K562 (cell line): Measurements from ENCODE around the gene KCNMB4. TPM values are rescaled to one million over a fixed set of nuclear protein-coding genes. Genes with fewer than 3 reads are reported as not detected.

Experiments used
- ATAC-seq: fragments of 200-7000 bp; cut with Tn5 transposase; 3 replicates; pipeline ENCODE4 v1.9.1; 2020; ENCODE audit warnings: moderate library complexity
- Bru-seq: library from RNA; stranded (reverse); fragments of 400-500 nt; gene quantifications from one replicate; lab custom pipeline; 2021; lab: Mats Ljungman, UMichigan
- BruChase-seq, 2 experiments: library from RNA; stranded (reverse); fragments of 400-500 nt; gene quantifications; one replicate each; lab custom pipeline; 2021; lab: Mats Ljungman, UMichigan
- BruUV-seq: library from RNA; stranded (reverse); fragments of 400-500 nt; replicated peaks from 2 replicates; lab custom pipeline; 2021; lab: Mats Ljungman, UMichigan
- CTCF ChIA-PET: fragments of 300-600 bp; formaldehyde crosslinking; extraction: SDS; loops from one replicate; lab custom pipeline; 2021; ENCODE audit warnings: low intra/inter-chr PET ratio; lab: Yijun Ruan, JAX
- POLR2A ChIA-PET: fragments of 300-600, 350-650 bp; sonication (Branson Sonifier 250); formaldehyde crosslinking; extraction: SDS; loops from one replicate; lab custom pipeline; 2021; ENCODE audit warnings: antibody characterized with exemption, inconsistent platforms; lab: Yijun Ruan, JAX
- DNase-seq, 4 experiments: peaks; one replicate each; pipeline versions ENCODE4 v3.0.0 to v3.0.0-alpha.2; 2011 to 2018; ENCODE audit warnings: low spot score in 3 of 4, mixed read lengths in 3 of 4; ENCODE audit errors: extremely low read depth in 1 of 4
- FAIRE-seq: peaks from 2 replicates; lab custom pipeline; 2011; peaks lifted over from hg19 to GRCh38; lab: Jason Lieb, UNC
- H2AFZ ChIP-seq: 2 replicates; pipeline ENCODE4 v1.6.0; 2011; ENCODE audit warnings: low read depth, low read length, control low read depth, inconsistent platforms
- H3K27ac ChIP-seq: fragments of 200-600 bp; 3 replicates; pipeline ENCODE4 v1.8.0; 2011; ENCODE audit warnings: low read depth, mild to moderate bottlenecking, control low read depth, inconsistent platforms, low read length, moderate library complexity, mixed read lengths; ENCODE audit errors: extremely low read depth
- H3K27me3 ChIP-seq, 2 experiments: fragments of 300-600 bp in 1 of 2; 2 replicates in 1 of 2; 3 replicates in 1 of 2; pipeline versions ENCODE4 v1.6.0 to v1.8.0; 2011; ENCODE audit warnings: inconsistent platforms in 2 of 2, low read length in 2 of 2, mild to moderate bottlenecking in 1 of 2, mixed read lengths in 1 of 2, moderate library complexity in 1 of 2; ENCODE audit not compliant: control insufficient read depth in 2 of 2, insufficient read depth in 2 of 2
- H3K36me3 ChIP-seq: fragments of 300-600 bp; 3 replicates; pipeline ENCODE4 v1.8.0; 2011; ENCODE audit warnings: mild to moderate bottlenecking, low read length, inconsistent platforms; ENCODE audit not compliant: control insufficient read depth, insufficient read depth
- H3K4me1 ChIP-seq, 2 experiments: fragments of 200-600 bp in 1 of 2; replicated peaks in 1 of 2; 2 replicates in 1 of 2; 3 replicates in 1 of 2; pipeline versions ENCODE4 v1.5.1 to v1.8.0; 2011; ENCODE audit warnings: inconsistent platforms in 2 of 2, low read length in 2 of 2, mild to moderate bottlenecking in 1 of 2, mixed read lengths in 1 of 2, moderate library complexity in 1 of 2; ENCODE audit not compliant: control insufficient read depth in 2 of 2, insufficient read depth in 2 of 2
- H3K4me2 ChIP-seq: 2 replicates; pipeline ENCODE4 v1.6.1; 2011; ENCODE audit warnings: low read length, control low read depth, inconsistent platforms, mixed read lengths; ENCODE audit not compliant: insufficient read depth
- H3K4me3 ChIP-seq: fragments of 200-600 bp; sonication (generic), shearing (Covaris generic); 2 replicates; pipeline ENCODE4 v1.5.1; 2016; ENCODE audit warnings: control low read depth, inconsistent platforms
- H3K79me2 ChIP-seq: fragments of 200-600 bp; 3 replicates; pipeline ENCODE4 v1.8.0; 2011; ENCODE audit warnings: low read length, inconsistent platforms; ENCODE audit not compliant: control insufficient read depth, insufficient read depth
- H3K9ac ChIP-seq, 2 experiments: 2 replicates each; pipeline versions ENCODE4 v1.6.0 to v1.6.1; 2011; ENCODE audit warnings: low read depth in 2 of 2, low read length in 2 of 2, control low read depth in 1 of 2, inconsistent platforms in 1 of 2, mild to moderate bottlenecking in 1 of 2, mixed read lengths in 1 of 2; ENCODE audit not compliant: insufficient read depth in 1 of 2
- H3K9me1 ChIP-seq: one replicate; pipeline ENCODE4 v1.6.0; 2011; ENCODE audit warnings: inconsistent platforms, mild to moderate bottlenecking, low read length, moderate library complexity; ENCODE audit not compliant: control insufficient read depth, insufficient read depth
- H3K9me3 ChIP-seq: replicated peaks from 2 replicates; pipeline ENCODE4 v1.5.1; 2011; ENCODE audit warnings: low read depth, low read length, inconsistent platforms; ENCODE audit not compliant: control insufficient read depth, insufficient read depth
- H4K20me1 ChIP-seq: replicated peaks from 2 replicates; pipeline ENCODE4 v1.6.1; 2011; ENCODE audit warnings: low read length, inconsistent platforms, mixed read lengths; ENCODE audit not compliant: control insufficient read depth, insufficient read depth
- NCOA2 ChIP-seq, 2 experiments: fragments of 450-650 bp; IDR thresholded peaks; 2 replicates each; pipeline ENCODE4 v1.6.1; 2018; ENCODE audit warnings: mild to moderate bottlenecking in 2 of 2, moderate library complexity in 1 of 2; ENCODE audit not compliant: partially characterized antibody in 2 of 2
- NEUROD1 ChIP-seq: fragments of 150-350 bp; IDR thresholded peaks from 2 replicates; pipeline ENCODE4 v1.6.1; 2014; ENCODE audit warnings: borderline replicate concordance, low read length, low read depth; ENCODE audit not compliant: partially characterized antibody
- RFX1 ChIP-seq: fragments of 450-650 bp; IDR thresholded peaks from 2 replicates; pipeline ENCODE4 v1.6.1; 2016; ENCODE audit warnings: mild to moderate bottlenecking, moderate library complexity
- SPI1 ChIP-seq: IDR thresholded peaks from 2 replicates; pipeline ENCODE4 v1.6.1; 2011; ENCODE audit warnings: low read depth, low read length, control low read depth, borderline replicate concordance
- ZKSCAN3 ChIP-seq: fragments of 250-450 bp; sonication (Bioruptor Pico); IDR thresholded peaks from 2 replicates; pipeline ENCODE4 v1.4.0; 2020
- ZMIZ1 ChIP-seq, 2 experiments: fragments of 150-350 bp in 1 of 2; IDR thresholded peaks; 2 replicates each; pipeline ENCODE4 v1.6.1; 2012 to 2016; ENCODE audit warnings: low read depth in 2 of 2, low read length in 2 of 2, mild to moderate bottlenecking in 1 of 2, moderate library complexity in 1 of 2
- ZNF165 ChIP-seq: fragments of 250-450 bp; sonication (Bioruptor Pico); IDR thresholded peaks from 2 replicates; pipeline ENCODE4 v1.4.0; 2020; ENCODE audit warnings: borderline replicate concordance
- ZNF408 ChIP-seq: fragments of 250-450 bp; sonication (Bioruptor Pico); IDR thresholded peaks from 2 replicates; pipeline ENCODE4 v1.4.0; 2020; ENCODE audit warnings: low read depth, mild to moderate bottlenecking, moderate library complexity
- ZNF449 ChIP-seq: fragments of 250-450 bp; sonication (Bioruptor Pico); IDR thresholded peaks from 2 replicates; pipeline ENCODE4 v1.8.0; 2022; ENCODE audit warnings: moderate library complexity, mild to moderate bottlenecking, inconsistent platforms
- WGBS: fragments of 100-300 bp; shearing (Covaris generic); methylation state at CpG from one replicate; pipeline ENCODE4 v1.1.6; 2016; ENCODE audit warnings: low coverage, mixed read lengths; ENCODE audit not compliant: insufficient coverage; ENCODE audit errors: missing lambda C conversion rate; 5-methylcytosine and 5-hydroxymethylcytosine counted together
- in situ Hi-C: fragments of 300-500 bp; cut with MboI; formaldehyde crosslinking; loops from 4 replicates; pipeline ENCODE4 v1.15.0; 2018; ENCODE audit warnings: inconsistent platforms, mixed read lengths
- intact Hi-C: fragments of 100-400 bp; cut with micrococcal nuclease; formaldehyde crosslinking; loops from 2 replicates; pipeline ENCODE4 v1.14.2; 2022
- long read RNA-seq, 3 experiments: library from polyadenylated mRNA in 2 of 3; library from RNA in 1 of 3; unstranded in 2 of 3; stranded (forward) in 1 of 3; transcript quantifications; one replicate each; pipeline ENCODE4 v2.0.0, GENCODE V29; 2019 to 2022
- polyA minus RNA-seq, 3 experiments: library from RNA; depleted of rRNA, polyadenylated mRNA; stranded (reverse); fragments of >200 nt; gene quantifications; 2 replicates each; pipeline ENCODE4 v1.2.3, GENCODE V29; 2011
- polyA plus RNA-seq, 8 experiments: library from polyadenylated mRNA; depleted of rRNA in 4 of 8; stranded (reverse) in 5 of 8; unstranded in 3 of 8; fragments of >200 nt; fragmentation: Nextera tagmentation in 2 of 8; fragmentation: Illumina TruSeq in 1 of 8; extraction: Ambion mirVana in 2 of 8; extraction: Trizol in 1 of 8; gene quantifications; 2 replicates each; pipeline versions ENCODE4 v1.2.1 to v1.2.3, GENCODE V29; 2011 to 2014; ENCODE audit warnings: inconsistent platforms in 1 of 8, missing spikeins in 1 of 8
- total RNA-seq, 7 experiments: library from RNA; depleted of rRNA in 6 of 7; stranded (reverse); fragments of >200 nt in 6 of 7; fragmentation: Illumina TruSeq in 2 of 7; extraction: Trizol in 2 of 7; gene quantifications; 2 replicates each; pipeline versions ENCODE4 v1.2.1 to v1.2.3, GENCODE V29; 2011 to 2021; ENCODE audit warnings: low replicate concordance in 1 of 7

KCNMB4 gene, protein sequence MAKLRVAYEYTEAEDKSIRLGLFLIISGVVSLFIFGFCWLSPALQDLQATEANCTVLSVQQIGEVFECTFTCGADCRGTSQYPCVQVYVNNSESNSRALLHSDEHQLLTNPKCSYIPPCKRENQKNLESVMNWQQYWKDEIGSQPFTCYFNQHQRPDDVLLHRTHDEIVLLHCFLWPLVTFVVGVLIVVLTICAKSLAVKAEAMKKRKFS
- 0.05 TPM in 1 of 2 replicates, not detected in the other for total RNA-seq (2011; cell fraction: chromatin; rRNA removed; ENCODE audit: low replicate concordance)
- total RNA-seq (2011; cell fraction: nucleolus; rRNA removed), result not detected in 2 replicates
- total RNA-seq (2011; cell fraction: nucleoplasm; rRNA removed), result not detected in 2 replicates
- 0.05 TPM in 1 of 2 replicates, not detected in the other for total RNA-seq (2014; rRNA removed)
- 0.06 TPM in 1 of 2 replicates, not detected in the other for total RNA-seq (2014; rRNA removed; fragmentation: Illumina TruSeq; extraction: Trizol)
- total RNA-seq (2015; rRNA removed; fragmentation: Illumina TruSeq; extraction: Trizol), result 0.14 and 0.23 TPM in 2 replicates
- total RNA-seq (2021), result 0.07 and 0.11 TPM in 2 replicates
- 0.08 and 0.34 TPM in 2 replicates for polyA plus RNA-seq (2011; rRNA removed)
- polyA plus RNA-seq (2011; cell fraction: cytosol; rRNA removed), result 0.06 and 0.25 TPM in 2 replicates
- polyA plus RNA-seq (2011; cell fraction: nucleus; rRNA removed), result 0.11 TPM in 2 replicates
- 0.07 and 0.15 TPM in 2 replicates for polyA plus RNA-seq (2012)
- polyA plus RNA-seq (2014; fragmentation: Illumina TruSeq; extraction: Trizol), result 0.04 and 0.06 TPM in 2 replicates
- polyA plus RNA-seq (2014; fragmentation: Nextera tagmentation; extraction: Ambion mirVana), result under 1 TPM; 0.01 TPM
- 0.11 TPM in 1 of 2 replicates, not detected in the other for polyA plus RNA-seq (2014; rRNA removed)
- polyA minus RNA-seq (2011; rRNA and poly(A)+ RNA removed), result 0.07 and 0.24 TPM in 2 replicates
- polyA minus RNA-seq (2011; cell fraction: cytosol; rRNA and poly(A)+ RNA removed), result not detected in 2 replicates
- polyA minus RNA-seq (2011; cell fraction: nucleus; rRNA and poly(A)+ RNA removed), result 0.11 TPM in 1 of 2 replicates, not detected in the other
- Bru-seq, nascent RNA, result percentile 35 among the genes with signal in this experiment
- percentile 39 among the genes with signal in this experiment for BruChase-seq, experiment 1, labeled RNA remaining after a 2-hour chase
- percentile 36 among the genes with signal in this experiment for BruChase-seq, experiment 2, labeled RNA remaining after a 6-hour chase
- long read RNA-seq, experiment 1, result 0 reads
- long read RNA-seq, experiment 2, result 0 reads
- long read RNA-seq, experiment 3, result 0 reads

DNA sequence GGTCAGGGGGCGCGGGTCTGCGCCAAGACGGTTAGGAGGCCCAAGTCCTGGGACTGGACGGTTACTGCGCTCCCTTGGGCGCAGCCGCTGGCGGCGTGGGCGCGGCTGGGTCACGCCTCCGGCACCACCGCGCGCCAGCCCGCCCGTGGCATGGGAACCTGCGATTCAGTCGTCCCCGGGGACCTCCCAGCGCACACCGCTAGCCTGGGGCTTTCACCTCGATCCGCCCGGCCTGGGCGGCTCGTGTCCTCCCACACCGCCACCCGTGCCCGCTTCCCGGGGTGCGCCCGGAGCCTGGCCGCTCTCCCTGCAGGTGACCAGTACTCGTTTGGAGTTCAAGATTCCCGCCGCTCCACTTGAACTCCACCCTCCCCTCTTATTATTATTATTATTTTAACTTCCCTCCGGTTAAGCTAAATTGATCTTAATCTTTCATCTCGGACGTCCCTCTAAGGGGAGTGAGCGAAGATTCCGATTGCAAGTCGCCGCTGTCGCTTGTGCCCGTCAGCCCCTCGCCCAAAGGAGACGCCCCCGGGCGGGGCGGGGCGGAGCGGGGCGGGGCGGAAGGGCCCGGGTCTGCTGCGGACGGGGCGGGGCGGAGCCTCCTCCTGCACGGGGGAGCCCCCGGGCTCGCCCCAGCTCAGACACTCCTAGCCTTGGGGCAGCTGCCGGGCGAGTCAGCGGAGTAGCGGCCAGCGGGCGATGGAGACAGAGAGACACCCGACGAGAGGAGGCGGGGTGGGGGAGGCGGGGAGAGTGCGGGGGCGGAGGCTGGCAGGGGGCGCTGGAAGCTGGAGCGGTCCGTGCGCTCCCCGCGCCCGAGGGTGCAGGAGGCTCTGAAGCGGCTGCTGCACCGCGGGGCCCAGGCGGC is at the start of gene KCNMB4:
TSS of gene KCNMB4 (plus strand) at position 643 of the 871 bp plus-strand sequence. CDS start 445 bp downstream, outside the sequence.
- peak within 1 kb of the TSS; percentile 89 for H2AFZ ChIP-seq
- peak within 1 kb of the TSS; percentile 48 for H3K4me3 ChIP-seq
- CTCF ChIA-PET, result no interaction called here
- peak within 1 kb of the TSS in 1 of 2 experiments; percentile 92; a peak in 2 of 4 replicates for H3K9ac ChIP-seq
- POLR2A ChIA-PET, result interaction anchor here (0.6 kb wide), 2 partner anchors 79 to 233 kb away, joined by 3 to 4 read pairs; no protein-coding TSS in a partner anchor
- H4K20me1 ChIP-seq, result no peaks in the 10 kb centered on the region
- in situ Hi-C loops, result no loop called here
- H3K36me3 ChIP-seq, result no peaks in the 10 kb centered on the region
- H3K27me3 ChIP-seq, result peaks cover 8 to 20% of the 10 kb centered on the region in 2 experiments
- BruUV-seq, result no TSS peak
- no peaks in the 10 kb centered on the region for H3K79me2 ChIP-seq
- peak; percentile 58 to 83 (median 75) for DNase-seq
- H3K4me2 ChIP-seq, result peak within 1 kb of the TSS; percentile 81
- peak; percentile 87 for ATAC-seq
- WGBS, result under 1% methylated on average over 45 of the region's 88 CpGs
- FAIRE-seq, result no peak
- no peak within 1 kb of the TSS for H3K27ac ChIP-seq
- no peaks in the 10 kb centered on the region for H3K9me3 ChIP-seq
- H3K9me1 ChIP-seq, result no peaks in the 10 kb centered on the region
- peaks cover 7 to 23% of the 10 kb centered on the region in 2 experiments; a peak in 4 of 5 replicates for H3K4me1 ChIP-seq
- intact Hi-C loops, result loop anchor here (10.0 kb wide), 1 partner anchor 121 kb away; the partner anchor contains the start of gene CNOT2
- no peak for TF ChIP-seq ZNF408 (CRISPR knock-in tag)
- no peak for TF ChIP-seq ZKSCAN3 (CRISPR knock-in tag)
- no peak for TF ChIP-seq NEUROD1
- TF ChIP-seq SPI1, result no peak
- TF ChIP-seq RFX1, result no peak
- TF ChIP-seq NCOA2 (IDR thresholded peaks at IDR 0.05; ENCODE audit: partially characterized antibody in 2 of 2), result no peak
- no peak for TF ChIP-seq ZMIZ1 (IDR thresholded peaks at IDR 0.05; ENCODE audit: low read depth in 2 of 2, low read length in 2 of 2)
- no peak for TF ChIP-seq ZNF449 (CRISPR knock-in tag)
- TF ChIP-seq ZNF165, result no peak
